ENCODE measurements around the gene HFE. TPM values are rescaled to one million over a fixed set of nuclear protein-coding genes. Genes with fewer than 3 reads are reported as not detected.
"Not testable (repeated sequence)": the region's sequence is repeated elsewhere in the genome, so short reads cannot be mapped to it uniquely, and the experiment has no call there.

The HFE gene
- polyA plus RNA-seq, 1 donor from 2014 or later, result not detected

DNA sequence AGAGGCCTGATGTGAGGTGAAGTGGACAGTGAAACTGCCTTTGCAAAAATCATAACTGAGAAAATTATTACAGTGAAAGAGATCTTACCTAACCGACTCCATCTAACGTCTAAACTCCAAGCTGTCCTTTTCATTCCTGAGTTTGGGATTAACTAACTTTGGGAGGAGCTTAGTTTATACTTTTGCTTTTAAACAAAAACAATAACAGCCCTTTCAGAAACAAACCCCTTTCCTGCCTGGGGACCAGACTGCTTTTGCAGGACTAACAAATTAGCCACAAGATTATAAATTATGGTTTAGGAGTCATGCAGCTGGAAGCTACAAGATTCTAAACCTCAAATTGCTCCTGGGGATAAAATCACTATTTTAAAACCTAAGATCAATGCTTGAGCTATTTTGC, 38.6 kb upstream of the HFE start:
- Histone ChIP-seq H3K9ac (ENCODE audit: low read length) (no peak overlapping the region), H3K4me3 (ENCODE audit: low read length) (no peak overlapping the region), H3K4me2 (ENCODE audit: low read length) (no peak overlapping the region), H2AFZ (ENCODE audit: low read depth, low read length) (no peak overlapping the region), H3K36me3 (ENCODE audit: insufficient read depth, low read length) (no peaks in the 10 kb centered on the region), H4K20me1 (ENCODE audit: insufficient read depth) (no peaks in the 10 kb centered on the region), H3K9me2 (ENCODE audit: insufficient read depth, low read length) (no peaks in the 10 kb centered on the region), H3F3A (ENCODE audit: insufficient read depth, low read length, poor library complexity, severe bottlenecking) (no peaks in the 10 kb centered on the region), H3K27ac (ENCODE audit: low read length) (no peak overlapping the region), H3K79me2 (replicated peaks; ENCODE audit: insufficient read depth, low read length) (no peaks in the 10 kb centered on the region), H3K9me3 (ENCODE audit: low read length) (no peaks in the 10 kb centered on the region), H3K27me3 (ENCODE audit: insufficient read depth, low read depth, low read length) (no peaks in the 10 kb centered on the region)
- TF ChIP-seq POLR2AphosphoS5 (IDR thresholded peaks at IDR 0.05) (no peak), TAF1 (IDR thresholded peaks at IDR 0.05; ENCODE audit: low read depth) (no peak), EZH2 (IDR thresholded peaks at IDR 0.05; ENCODE audit: borderline replicate concordance, insufficient read depth, low read length, poor library complexity, severe bottlenecking) (no peak)
- TF ChIP-seq, protein P1, sequence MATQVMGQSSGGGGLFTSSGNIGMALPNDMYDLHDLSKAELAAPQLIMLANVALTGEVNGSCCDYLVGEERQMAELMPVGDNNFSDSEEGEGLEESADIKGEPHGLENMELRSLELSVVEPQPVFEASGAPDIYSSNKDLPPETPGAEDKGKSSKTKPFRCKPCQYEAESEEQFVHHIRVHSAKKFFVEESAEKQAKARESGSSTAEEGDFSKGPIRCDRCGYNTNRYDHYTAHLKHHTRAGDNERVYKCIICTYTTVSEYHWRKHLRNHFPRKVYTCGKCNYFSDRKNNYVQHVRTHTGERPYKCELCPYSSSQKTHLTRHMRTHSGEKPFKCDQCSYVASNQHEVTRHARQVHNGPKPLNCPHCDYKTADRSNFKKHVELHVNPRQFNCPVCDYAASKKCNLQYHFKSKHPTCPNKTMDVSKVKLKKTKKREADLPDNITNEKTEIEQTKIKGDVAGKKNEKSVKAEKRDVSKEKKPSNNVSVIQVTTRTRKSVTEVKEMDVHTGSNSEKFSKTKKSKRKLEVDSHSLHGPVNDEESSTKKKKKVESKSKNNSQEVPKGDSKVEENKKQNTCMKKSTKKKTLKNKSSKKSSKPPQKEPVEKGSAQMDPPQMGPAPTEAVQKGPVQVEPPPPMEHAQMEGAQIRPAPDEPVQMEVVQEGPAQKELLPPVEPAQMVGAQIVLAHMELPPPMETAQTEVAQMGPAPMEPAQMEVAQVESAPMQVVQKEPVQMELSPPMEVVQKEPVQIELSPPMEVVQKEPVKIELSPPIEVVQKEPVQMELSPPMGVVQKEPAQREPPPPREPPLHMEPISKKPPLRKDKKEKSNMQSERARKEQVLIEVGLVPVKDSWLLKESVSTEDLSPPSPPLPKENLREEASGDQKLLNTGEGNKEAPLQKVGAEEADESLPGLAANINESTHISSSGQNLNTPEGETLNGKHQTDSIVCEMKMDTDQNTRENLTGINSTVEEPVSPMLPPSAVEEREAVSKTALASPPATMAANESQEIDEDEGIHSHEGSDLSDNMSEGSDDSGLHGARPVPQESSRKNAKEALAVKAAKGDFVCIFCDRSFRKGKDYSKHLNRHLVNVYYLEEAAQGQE (IDR thresholded peaks at IDR 0.05; ENCODE audit: borderline replicate concordance), result no peak

GRCh38 chr6:26051665-26052310, 35.4 kb upstream of the HFE start:
- H3K36me3 ChIP-seq (ENCODE audit: insufficient read depth, low read length), result no peaks in the 10 kb centered on the region
- H3K27me3 ChIP-seq (ENCODE audit: insufficient read depth, low read depth, low read length), result no peaks in the 10 kb centered on the region
- H3K4me3 ChIP-seq (ENCODE audit: low read length), result no peak overlapping the region
- H3K9me2 ChIP-seq (ENCODE audit: insufficient read depth, low read length), result no peaks in the 10 kb centered on the region
- no peak overlapping the region for H3K9ac ChIP-seq (ENCODE audit: low read length)
- H4K20me1 ChIP-seq (ENCODE audit: insufficient read depth), result no peaks in the 10 kb centered on the region
- H3K27ac ChIP-seq (ENCODE audit: low read length), result no peak overlapping the region
- H3F3A ChIP-seq (ENCODE audit: insufficient read depth, low read length, poor library complexity, severe bottlenecking), result peaks cover 7% of the 10 kb centered on the region
- TF ChIP-seq RAD21 (conservative IDR thresholded peaks at IDR 0.05), result no peak
- TF ChIP-seq, protein P1 (IDR thresholded peaks at IDR 0.05; ENCODE audit: borderline replicate concordance), result no peak
- TF ChIP-seq EP300 (conservative IDR thresholded peaks at IDR 0.05; ENCODE audit: poor library complexity, severe bottlenecking), result no peak
- TF ChIP-seq MXI1 (conservative IDR thresholded peaks at IDR 0.05; ENCODE audit: poor library complexity, severe bottlenecking), result no peak
- TF ChIP-seq, protein P2, sequence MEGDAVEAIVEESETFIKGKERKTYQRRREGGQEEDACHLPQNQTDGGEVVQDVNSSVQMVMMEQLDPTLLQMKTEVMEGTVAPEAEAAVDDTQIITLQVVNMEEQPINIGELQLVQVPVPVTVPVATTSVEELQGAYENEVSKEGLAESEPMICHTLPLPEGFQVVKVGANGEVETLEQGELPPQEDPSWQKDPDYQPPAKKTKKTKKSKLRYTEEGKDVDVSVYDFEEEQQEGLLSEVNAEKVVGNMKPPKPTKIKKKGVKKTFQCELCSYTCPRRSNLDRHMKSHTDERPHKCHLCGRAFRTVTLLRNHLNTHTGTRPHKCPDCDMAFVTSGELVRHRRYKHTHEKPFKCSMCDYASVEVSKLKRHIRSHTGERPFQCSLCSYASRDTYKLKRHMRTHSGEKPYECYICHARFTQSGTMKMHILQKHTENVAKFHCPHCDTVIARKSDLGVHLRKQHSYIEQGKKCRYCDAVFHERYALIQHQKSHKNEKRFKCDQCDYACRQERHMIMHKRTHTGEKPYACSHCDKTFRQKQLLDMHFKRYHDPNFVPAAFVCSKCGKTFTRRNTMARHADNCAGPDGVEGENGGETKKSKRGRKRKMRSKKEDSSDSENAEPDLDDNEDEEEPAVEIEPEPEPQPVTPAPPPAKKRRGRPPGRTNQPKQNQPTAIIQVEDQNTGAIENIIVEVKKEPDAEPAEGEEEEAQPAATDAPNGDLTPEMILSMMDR (IDR thresholded peaks at IDR 0.05; ENCODE audit: poor library complexity, severe bottlenecking), result no peak
- no peak for TF ChIP-seq TAF1 (IDR thresholded peaks at IDR 0.05; ENCODE audit: low read depth)
- no peak for TF ChIP-seq POLR2AphosphoS5 (IDR thresholded peaks at IDR 0.05)
- TF ChIP-seq SMC3 (conservative IDR thresholded peaks at IDR 0.05; ENCODE audit: poor library complexity), result no peak
- TF ChIP-seq EZH2 (IDR thresholded peaks at IDR 0.05; ENCODE audit: borderline replicate concordance, insufficient read depth, low read length, poor library complexity, severe bottlenecking), result no peak
- H2AFZ ChIP-seq (ENCODE audit: low read depth, low read length), result no peak overlapping the region
- no peaks in the 10 kb centered on the region for H3K79me2 ChIP-seq (replicated peaks; ENCODE audit: insufficient read depth, low read length)
- H3K9me3 ChIP-seq (ENCODE audit: low read length), result no peaks in the 10 kb centered on the region
- no peak overlapping the region for H3K4me2 ChIP-seq (ENCODE audit: low read length)

DNA sequence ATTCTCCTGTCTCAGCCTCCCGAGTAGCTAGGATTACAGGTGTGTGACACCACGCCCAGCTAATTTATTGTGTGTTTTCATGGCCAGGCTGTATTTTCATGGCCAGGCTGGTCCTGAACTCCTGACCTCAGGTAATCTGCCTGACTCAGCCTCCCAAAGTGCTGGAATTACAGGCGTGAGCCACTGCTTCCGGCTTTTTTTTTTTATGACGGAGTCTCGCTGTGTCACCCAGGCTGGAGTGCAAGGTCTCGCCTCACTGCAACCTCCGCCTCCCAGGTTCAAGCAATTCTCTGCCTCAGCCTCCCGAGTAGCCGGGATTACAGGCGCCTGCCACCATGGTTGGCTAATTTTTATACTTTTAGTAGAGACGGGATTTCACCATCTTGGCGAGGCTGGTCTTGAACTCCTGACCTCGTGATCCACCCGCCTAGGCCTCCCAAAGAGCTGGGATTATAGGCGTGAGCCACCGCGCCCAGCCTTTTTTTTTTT, 34.4 kb upstream of the HFE start:
- H3K79me2 ChIP-seq (replicated peaks; ENCODE audit: insufficient read depth, low read length); H3K27me3 ChIP-seq (ENCODE audit: insufficient read depth, low read depth, low read length); H3K9me2 ChIP-seq (ENCODE audit: insufficient read depth, low read length); H3K36me3 ChIP-seq (ENCODE audit: insufficient read depth, low read length); H3K27ac ChIP-seq (ENCODE audit: low read length); H3F3A ChIP-seq (ENCODE audit: insufficient read depth, low read length, poor library complexity, severe bottlenecking); H3K9ac ChIP-seq (ENCODE audit: low read length); H4K20me1 ChIP-seq (ENCODE audit: insufficient read depth); H3K9me3 ChIP-seq (ENCODE audit: low read length); H2AFZ ChIP-seq (ENCODE audit: low read depth, low read length); H3K4me2 ChIP-seq (ENCODE audit: low read length); H3K4me3 ChIP-seq (ENCODE audit: low read length): not testable (repeated sequence)
